SU-DHL-6 (cell line): ENCODE measurements around the gene SV2A.
"Not testable (repeated sequence)": the region's sequence is repeated elsewhere in the genome, so short reads cannot be mapped to it uniquely, and the experiment has no call there.

Experiments
- EZH2phosphoT487 ChIP-seq: fragments of 200-600 bp; sonication (generic), shearing (Covaris generic); conservative IDR thresholded peaks from 2 replicates; pipeline ENCODE4 v1.6.1; 2018; ENCODE audit warnings: mild to moderate bottlenecking, antibody characterized with exemption, low read length, moderate library complexity, mixed read lengths
- TF ChIP-seq, protein P1 (sequence below): fragments of 200-600 bp; sonication (generic); IDR thresholded peaks from one replicate; pipeline ENCODE4 v1.5.1; 2017; ENCODE audit warnings: antibody characterized with exemption, mild to moderate bottlenecking, low read length, moderate library complexity; ENCODE audit not compliant: insufficient read depth, poor library complexity, severe bottlenecking

DNA sequence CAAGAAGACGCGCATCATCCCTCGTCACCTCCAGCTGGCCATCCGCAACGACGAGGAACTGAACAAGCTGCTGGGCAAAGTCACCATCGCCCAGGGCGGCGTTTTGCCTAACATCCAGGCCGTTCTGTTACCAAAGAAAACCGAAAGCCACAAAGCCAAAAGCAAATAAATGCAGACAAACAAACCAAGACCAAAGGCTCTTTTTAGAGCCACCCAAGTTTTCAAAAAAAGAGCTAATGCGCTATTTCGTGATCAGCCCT lies 30.5 kb downstream of the SV2A start:
- TF ChIP-seq EZH2phosphoT487: not testable (repeated sequence)
- TF ChIP-seq, protein P1, sequence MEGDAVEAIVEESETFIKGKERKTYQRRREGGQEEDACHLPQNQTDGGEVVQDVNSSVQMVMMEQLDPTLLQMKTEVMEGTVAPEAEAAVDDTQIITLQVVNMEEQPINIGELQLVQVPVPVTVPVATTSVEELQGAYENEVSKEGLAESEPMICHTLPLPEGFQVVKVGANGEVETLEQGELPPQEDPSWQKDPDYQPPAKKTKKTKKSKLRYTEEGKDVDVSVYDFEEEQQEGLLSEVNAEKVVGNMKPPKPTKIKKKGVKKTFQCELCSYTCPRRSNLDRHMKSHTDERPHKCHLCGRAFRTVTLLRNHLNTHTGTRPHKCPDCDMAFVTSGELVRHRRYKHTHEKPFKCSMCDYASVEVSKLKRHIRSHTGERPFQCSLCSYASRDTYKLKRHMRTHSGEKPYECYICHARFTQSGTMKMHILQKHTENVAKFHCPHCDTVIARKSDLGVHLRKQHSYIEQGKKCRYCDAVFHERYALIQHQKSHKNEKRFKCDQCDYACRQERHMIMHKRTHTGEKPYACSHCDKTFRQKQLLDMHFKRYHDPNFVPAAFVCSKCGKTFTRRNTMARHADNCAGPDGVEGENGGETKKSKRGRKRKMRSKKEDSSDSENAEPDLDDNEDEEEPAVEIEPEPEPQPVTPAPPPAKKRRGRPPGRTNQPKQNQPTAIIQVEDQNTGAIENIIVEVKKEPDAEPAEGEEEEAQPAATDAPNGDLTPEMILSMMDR: not testable (repeated sequence)
